Measurements from ENCODE around the gene SARDH. TPM values are rescaled to one million over a fixed set of nuclear protein-coding genes. Genes with fewer than 3 reads are reported as not detected.

The SARDH gene
- polyA plus RNA-seq, 3 donors: not detected

- intact Hi-C loops (cut with micrococcal nuclease): no loop called here
- H3K36me3 ChIP-seq (replicated peaks in 1 of 2; ENCODE audit: control insufficient read depth in 1 of 2, insufficient read depth in 2 of 2, low read length in 2 of 2): no peaks in the 10 kb centered on the region
- H4K20me1 ChIP-seq (ENCODE audit: insufficient read depth, low read length): no peaks in the 10 kb centered on the region
- H2AFZ ChIP-seq (ENCODE audit: insufficient read depth, low read depth, low read length, poor library complexity, severe bottlenecking): no peak overlapping the region
- Mint-ChIP-seq H3K27ac (no peak overlapping the region), H3K27me3 (ENCODE audit: low read depth in 3 of 3) (peaks cover 0 to 2% (median 2%) of the 10 kb centered on the region in 3 donors), H3K4me3 (no peak overlapping the region), H3K4me1 (no peaks in the 10 kb centered on the region), H3K9me3 (no peaks in the 10 kb centered on the region), H3K36me3 (no peaks in the 10 kb centered on the region)
- no peak for TF ChIP-seq CTCF (IDR thresholded peaks at IDR 0.05)
- DNase-seq: no peak
- no peaks in the 10 kb centered on the region for H3K4me1 ChIP-seq (ENCODE audit: control insufficient read depth in 1 of 2, insufficient read depth in 2 of 2, low read length in 2 of 2)
- 89% methylated on average over 13 of the region's 18 CpGs for WGBS (ENCODE audit: insufficient coverage)
- H3K9ac ChIP-seq (ENCODE audit: insufficient read depth, low read length, poor library complexity, severe bottlenecking): no peak overlapping the region
- no peaks in the 10 kb centered on the region for H3K9me3 ChIP-seq (replicated peaks in 1 of 2; ENCODE audit: control insufficient read depth in 1 of 2, insufficient read depth in 1 of 2, low read length in 2 of 2)
- H3K27me3 ChIP-seq (ENCODE audit: control insufficient read depth in 2 of 2, insufficient read depth in 2 of 2, low read length in 2 of 2): no peaks in the 10 kb centered on the region
- H3K79me2 ChIP-seq (ENCODE audit: insufficient read depth, low read length): no peaks in the 10 kb centered on the region
- H3K27ac ChIP-seq (ENCODE audit: low read depth in 1 of 2, low read length in 2 of 2): no peak overlapping the region
- H3K4me2 ChIP-seq (replicated peaks; ENCODE audit: extremely low read depth, low read length, poor library complexity, severe bottlenecking): no peak overlapping the region
- no peak overlapping the region for H3K4me3 ChIP-seq (replicated peaks in 1 of 3; ENCODE audit: low read depth in 2 of 3, low read length in 3 of 3)
Measured at GRCh38 chr9:133685653-133686609, 52.2 kb downstream of the SARDH start.

DNA sequence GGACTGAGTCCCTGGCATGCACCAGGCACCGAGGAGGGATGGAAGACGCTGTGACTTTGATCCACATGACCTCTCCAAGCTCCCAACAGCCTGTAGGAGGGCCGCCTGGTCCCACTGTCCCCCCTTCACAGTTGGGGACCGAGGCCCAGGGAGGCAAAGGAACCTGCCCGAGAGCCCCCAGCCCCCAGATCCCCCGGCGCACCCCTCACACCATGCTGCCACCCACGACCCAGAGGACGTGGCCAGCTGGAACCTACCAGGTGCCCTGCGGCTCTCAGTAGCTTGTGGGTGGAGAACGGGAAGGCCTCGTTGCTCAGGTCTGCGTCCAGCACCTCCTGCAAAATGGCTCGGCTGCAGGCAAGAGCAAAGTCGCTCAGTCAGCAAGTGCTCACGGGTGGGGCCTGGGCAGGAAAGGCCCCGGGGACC is 53.2 kb downstream of the SARDH start:
- Histone ChIP-seq H3K4me2 (replicated peaks; ENCODE audit: extremely low read depth, low read length, poor library complexity, severe bottlenecking) (no peak overlapping the region), H3K27me3 (ENCODE audit: control insufficient read depth in 2 of 2, insufficient read depth in 2 of 2, low read length in 2 of 2) (no peaks in the 10 kb centered on the region), H3K36me3 (replicated peaks in 1 of 2; ENCODE audit: control insufficient read depth in 1 of 2, insufficient read depth in 2 of 2, low read length in 2 of 2) (no peaks in the 10 kb centered on the region), H3K4me3 (replicated peaks in 1 of 3; ENCODE audit: low read depth in 2 of 3, low read length in 3 of 3) (no peak overlapping the region), H3K27ac (ENCODE audit: low read depth in 1 of 2, low read length in 2 of 2) (no peak overlapping the region), H3K9ac (ENCODE audit: insufficient read depth, low read length, poor library complexity, severe bottlenecking) (no peak overlapping the region), H3K4me1 (ENCODE audit: control insufficient read depth in 1 of 2, insufficient read depth in 2 of 2, low read length in 2 of 2) (no peaks in the 10 kb centered on the region), H3K9me3 (replicated peaks in 1 of 2; ENCODE audit: control insufficient read depth in 1 of 2, insufficient read depth in 1 of 2, low read length in 2 of 2) (no peaks in the 10 kb centered on the region), H2AFZ (ENCODE audit: insufficient read depth, low read depth, low read length, poor library complexity, severe bottlenecking) (no peak overlapping the region), H4K20me1 (ENCODE audit: insufficient read depth, low read length) (no peaks in the 10 kb centered on the region), H3K79me2 (ENCODE audit: insufficient read depth, low read length) (no peaks in the 10 kb centered on the region)
- H3K4me3 Mint-ChIP-seq: no peak overlapping the region
- H3K27me3 Mint-ChIP-seq (ENCODE audit: low read depth in 3 of 3): peaks cover 0 to 2% (median 2%) of the 10 kb centered on the region in 3 donors
- no peak overlapping the region for H3K27ac Mint-ChIP-seq
- DNase-seq: no peak
- no peaks in the 10 kb centered on the region for H3K9me3 Mint-ChIP-seq
- TF ChIP-seq CTCF (IDR thresholded peaks at IDR 0.05): no peak
- no peaks in the 10 kb centered on the region for H3K4me1 Mint-ChIP-seq
- intact Hi-C loops (cut with micrococcal nuclease): no loop called here
- no peaks in the 10 kb centered on the region for H3K36me3 Mint-ChIP-seq
- WGBS (ENCODE audit: insufficient coverage): 89% methylated on average over 14 of the region's 17 CpGs
